ENCODE results near the gene TAF1. TPM values are rescaled to one million over a fixed set of nuclear protein-coding genes. Genes with fewer than 3 reads are reported as not detected.

The TAF1 gene
- total and polyA plus RNA-seq, 9 of the 15 experiments (the other 6 are each of a cell fraction or from before 2014, with no cell fraction given): 6.4 to 45.1 (median 38.1) TPM

DNA sequence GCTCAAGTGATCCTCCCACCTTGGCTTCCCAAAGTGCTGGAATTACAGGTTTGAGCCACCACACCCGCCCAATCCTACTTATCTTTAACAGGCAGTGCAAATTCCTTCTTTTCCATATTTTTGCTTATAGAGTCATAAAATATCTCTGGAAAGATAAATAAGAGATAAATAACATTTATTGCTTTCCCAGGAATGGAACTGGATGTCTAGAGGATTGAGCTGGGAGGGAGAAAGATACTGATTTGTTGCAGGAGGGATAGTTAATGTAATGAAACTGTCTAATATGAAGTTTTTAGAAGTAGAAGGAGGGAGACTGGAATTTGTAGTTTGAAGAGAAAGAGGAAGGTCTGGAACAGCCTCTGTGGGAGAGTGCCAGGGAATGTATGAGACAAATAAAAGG is 44.4 kb upstream of the TAF1 start:
- intact Hi-C loops (cut with micrococcal nuclease): no loop called here
- DNase-seq (ENCODE audit: extremely low read depth in 1 of 4, low spot score in 3 of 4): no peak
- TF ChIP-seq NELFE (IDR thresholded peaks at IDR 0.05; ENCODE audit: insufficient read depth, insufficient read length) (no peak), DNMT1 (IDR thresholded peaks at IDR 0.05) (no peak), ZNF311 (CRISPR knock-in tag; IDR thresholded peaks at IDR 0.05) (no peak), BMI1 (IDR thresholded peaks at IDR 0.05; ENCODE audit: low read length) (no peak), ZNF780A (CRISPR knock-in tag; IDR thresholded peaks at IDR 0.05) (no peak), SRSF9 (IDR thresholded peaks at IDR 0.05; ENCODE audit: borderline replicate concordance, low read depth, low read length) (no peak), HMGN3 (IDR thresholded peaks at IDR 0.05; ENCODE audit: borderline replicate concordance, extremely low read depth, insufficient read length, low read depth, low read length) (no peak), NR1H2 (CRISPR knock-in tag; IDR thresholded peaks at IDR 0.05) (no peak)
- TF ChIP-seq, protein P1, sequence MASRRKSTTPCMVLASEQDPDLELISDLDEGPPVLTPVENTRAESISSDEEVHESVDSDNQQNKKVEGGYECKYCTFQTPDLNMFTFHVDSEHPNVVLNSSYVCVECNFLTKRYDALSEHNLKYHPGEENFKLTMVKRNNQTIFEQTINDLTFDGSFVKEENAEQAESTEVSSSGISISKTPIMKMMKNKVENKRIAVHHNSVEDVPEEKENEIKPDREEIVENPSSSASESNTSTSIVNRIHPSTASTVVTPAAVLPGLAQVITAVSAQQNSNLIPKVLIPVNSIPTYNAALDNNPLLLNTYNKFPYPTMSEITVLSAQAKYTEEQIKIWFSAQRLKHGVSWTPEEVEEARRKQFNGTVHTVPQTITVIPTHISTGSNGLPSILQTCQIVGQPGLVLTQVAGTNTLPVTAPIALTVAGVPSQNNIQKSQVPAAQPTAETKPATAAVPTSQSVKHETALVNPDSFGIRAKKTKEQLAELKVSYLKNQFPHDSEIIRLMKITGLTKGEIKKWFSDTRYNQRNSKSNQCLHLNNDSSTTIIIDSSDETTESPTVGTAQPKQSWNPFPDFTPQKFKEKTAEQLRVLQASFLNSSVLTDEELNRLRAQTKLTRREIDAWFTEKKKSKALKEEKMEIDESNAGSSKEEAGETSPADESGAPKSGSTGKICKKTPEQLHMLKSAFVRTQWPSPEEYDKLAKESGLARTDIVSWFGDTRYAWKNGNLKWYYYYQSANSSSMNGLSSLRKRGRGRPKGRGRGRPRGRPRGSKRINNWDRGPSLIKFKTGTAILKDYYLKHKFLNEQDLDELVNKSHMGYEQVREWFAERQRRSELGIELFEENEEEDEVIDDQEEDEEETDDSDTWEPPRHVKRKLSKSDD (conservative IDR thresholded peaks at IDR 0.05; ENCODE audit: low read length): no peak
- TF ChIP-seq, protein P2, sequence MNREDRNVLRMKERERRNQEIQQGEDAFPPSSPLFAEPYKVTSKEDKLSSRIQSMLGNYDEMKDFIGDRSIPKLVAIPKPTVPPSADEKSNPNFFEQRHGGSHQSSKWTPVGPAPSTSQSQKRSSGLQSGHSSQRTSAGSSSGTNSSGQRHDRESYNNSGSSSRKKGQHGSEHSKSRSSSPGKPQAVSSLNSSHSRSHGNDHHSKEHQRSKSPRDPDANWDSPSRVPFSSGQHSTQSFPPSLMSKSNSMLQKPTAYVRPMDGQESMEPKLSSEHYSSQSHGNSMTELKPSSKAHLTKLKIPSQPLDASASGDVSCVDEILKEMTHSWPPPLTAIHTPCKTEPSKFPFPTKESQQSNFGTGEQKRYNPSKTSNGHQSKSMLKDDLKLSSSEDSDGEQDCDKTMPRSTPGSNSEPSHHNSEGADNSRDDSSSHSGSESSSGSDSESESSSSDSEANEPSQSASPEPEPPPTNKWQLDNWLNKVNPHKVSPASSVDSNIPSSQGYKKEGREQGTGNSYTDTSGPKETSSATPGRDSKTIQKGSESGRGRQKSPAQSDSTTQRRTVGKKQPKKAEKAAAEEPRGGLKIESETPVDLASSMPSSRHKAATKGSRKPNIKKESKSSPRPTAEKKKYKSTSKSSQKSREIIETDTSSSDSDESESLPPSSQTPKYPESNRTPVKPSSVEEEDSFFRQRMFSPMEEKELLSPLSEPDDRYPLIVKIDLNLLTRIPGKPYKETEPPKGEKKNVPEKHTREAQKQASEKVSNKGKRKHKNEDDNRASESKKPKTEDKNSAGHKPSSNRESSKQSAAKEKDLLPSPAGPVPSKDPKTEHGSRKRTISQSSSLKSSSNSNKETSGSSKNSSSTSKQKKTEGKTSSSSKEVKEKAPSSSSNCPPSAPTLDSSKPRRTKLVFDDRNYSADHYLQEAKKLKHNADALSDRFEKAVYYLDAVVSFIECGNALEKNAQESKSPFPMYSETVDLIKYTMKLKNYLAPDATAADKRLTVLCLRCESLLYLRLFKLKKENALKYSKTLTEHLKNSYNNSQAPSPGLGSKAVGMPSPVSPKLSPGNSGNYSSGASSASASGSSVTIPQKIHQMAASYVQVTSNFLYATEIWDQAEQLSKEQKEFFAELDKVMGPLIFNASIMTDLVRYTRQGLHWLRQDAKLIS (CRISPR knock-in tag; IDR thresholded peaks at IDR 0.05): no peak
- TF ChIP-seq, protein P3, sequence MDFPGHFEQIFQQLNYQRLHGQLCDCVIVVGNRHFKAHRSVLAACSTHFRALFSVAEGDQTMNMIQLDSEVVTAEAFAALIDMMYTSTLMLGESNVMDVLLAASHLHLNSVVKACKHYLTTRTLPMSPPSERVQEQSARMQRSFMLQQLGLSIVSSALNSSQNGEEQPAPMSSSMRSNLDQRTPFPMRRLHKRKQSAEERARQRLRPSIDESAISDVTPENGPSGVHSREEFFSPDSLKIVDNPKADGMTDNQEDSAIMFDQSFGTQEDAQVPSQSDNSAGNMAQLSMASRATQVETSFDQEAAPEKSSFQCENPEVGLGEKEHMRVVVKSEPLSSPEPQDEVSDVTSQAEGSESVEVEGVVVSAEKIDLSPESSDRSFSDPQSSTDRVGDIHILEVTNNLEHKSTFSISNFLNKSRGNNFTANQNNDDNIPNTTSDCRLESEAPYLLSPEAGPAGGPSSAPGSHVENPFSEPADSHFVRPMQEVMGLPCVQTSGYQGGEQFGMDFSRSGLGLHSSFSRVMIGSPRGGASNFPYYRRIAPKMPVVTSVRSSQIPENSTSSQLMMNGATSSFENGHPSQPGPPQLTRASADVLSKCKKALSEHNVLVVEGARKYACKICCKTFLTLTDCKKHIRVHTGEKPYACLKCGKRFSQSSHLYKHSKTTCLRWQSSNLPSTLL (IDR thresholded peaks at IDR 0.05): no peak
- TF ChIP-seq, protein P4, sequence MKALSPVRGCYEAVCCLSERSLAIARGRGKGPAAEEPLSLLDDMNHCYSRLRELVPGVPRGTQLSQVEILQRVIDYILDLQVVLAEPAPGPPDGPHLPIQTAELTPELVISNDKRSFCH (CRISPR knock-in tag; IDR thresholded peaks at IDR 0.05): no peak
- TF ChIP-seq, protein P4 (tag; IDR thresholded peaks at IDR 0.05): no peak

More for the DNA sequence above, 44.4 kb upstream of the TAF1 start:
- Histone ChIP-seq H3K79me2 (ENCODE audit: control insufficient read depth, insufficient read depth, low read length) (no peaks in the 10 kb centered on the region), H3K4me2 (ENCODE audit: insufficient read depth, low read length) (no peak overlapping the region), H3K36me3 (ENCODE audit: control insufficient read depth, insufficient read depth, low read length) (no peaks in the 10 kb centered on the region), H3K4me1 (replicated peaks in 1 of 2; ENCODE audit: control insufficient read depth in 2 of 2, insufficient read depth in 2 of 2, low read length in 2 of 2) (no peaks in the 10 kb centered on the region), H3K9ac (ENCODE audit: insufficient read depth in 1 of 2, low read depth in 2 of 2, low read length in 2 of 2) (no peak overlapping the region), H3K4me3 (no peak overlapping the region), H3K9me3 (replicated peaks; ENCODE audit: control insufficient read depth, insufficient read depth, low read depth, low read length) (no peaks in the 10 kb centered on the region), H3K27ac (ENCODE audit: extremely low read depth, low read depth, low read length) (no peak overlapping the region), H4K20me1 (replicated peaks; ENCODE audit: control insufficient read depth, insufficient read depth, low read length) (no peaks in the 10 kb centered on the region), H3K9me1 (ENCODE audit: control insufficient read depth, insufficient read depth, low read length) (no peaks in the 10 kb centered on the region), H3K27me3 (ENCODE audit: control insufficient read depth in 2 of 2, insufficient read depth in 2 of 2, low read length in 2 of 2) (no peaks in the 10 kb centered on the region), H2AFZ (ENCODE audit: low read depth, low read length) (no peak overlapping the region)
- FAIRE-seq (peak; percentile 70), ATAC-seq (no peak)
- ChIA-PET CTCF (ENCODE audit: low intra/inter-chr PET ratio) (no interaction called here), POLR2A (no interaction called here)
- WGBS (ENCODE audit: insufficient coverage, low coverage, missing lambda C conversion rate): 73% methylated on average over 1 of the region's 1 CpG
- BruUV-seq (replicated peaks): no TSS peak
- in situ Hi-C loops (cut with MboI): no loop called here

All from K562 (cell line).